HG03439 (cell line): ENCODE measurements around the gene C11orf16.
"Not testable (repeated sequence)": the region's sequence is repeated elsewhere in the genome, so short reads cannot be mapped to it uniquely, and the experiment has no call there.

Source experiments
- ATAC-seq: cut with Tn5 transposase; IDR thresholded peaks from one replicate; pipeline ENCODE4 v1.9.1; 2021; ENCODE audit warnings: mild to moderate bottlenecking, moderate library complexity; ENCODE audit not compliant: unreplicated experiment

Gene C11orf16, protein sequence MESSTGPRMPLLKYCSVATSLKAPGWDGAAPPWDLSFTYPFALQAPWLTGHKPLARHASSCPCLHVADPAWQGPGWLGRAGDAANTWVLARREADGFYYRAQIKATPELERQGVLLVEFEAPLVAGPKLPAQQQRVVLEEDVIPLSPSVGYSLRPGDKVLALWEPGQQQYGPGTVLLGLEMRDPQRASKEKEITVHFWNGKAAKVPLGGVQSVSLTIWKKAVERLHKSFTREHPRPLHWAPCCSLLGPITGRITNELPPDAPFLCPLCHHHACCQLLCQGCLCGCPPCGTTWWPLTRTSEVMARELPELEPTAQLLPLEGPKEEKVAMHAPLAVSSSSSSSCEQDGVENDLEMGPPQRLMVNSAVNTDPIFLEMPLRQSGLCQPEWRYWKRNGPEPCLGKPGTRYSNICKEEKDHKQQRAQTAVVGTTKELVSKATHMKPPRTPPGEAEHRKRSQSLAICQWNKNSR

DNA sequence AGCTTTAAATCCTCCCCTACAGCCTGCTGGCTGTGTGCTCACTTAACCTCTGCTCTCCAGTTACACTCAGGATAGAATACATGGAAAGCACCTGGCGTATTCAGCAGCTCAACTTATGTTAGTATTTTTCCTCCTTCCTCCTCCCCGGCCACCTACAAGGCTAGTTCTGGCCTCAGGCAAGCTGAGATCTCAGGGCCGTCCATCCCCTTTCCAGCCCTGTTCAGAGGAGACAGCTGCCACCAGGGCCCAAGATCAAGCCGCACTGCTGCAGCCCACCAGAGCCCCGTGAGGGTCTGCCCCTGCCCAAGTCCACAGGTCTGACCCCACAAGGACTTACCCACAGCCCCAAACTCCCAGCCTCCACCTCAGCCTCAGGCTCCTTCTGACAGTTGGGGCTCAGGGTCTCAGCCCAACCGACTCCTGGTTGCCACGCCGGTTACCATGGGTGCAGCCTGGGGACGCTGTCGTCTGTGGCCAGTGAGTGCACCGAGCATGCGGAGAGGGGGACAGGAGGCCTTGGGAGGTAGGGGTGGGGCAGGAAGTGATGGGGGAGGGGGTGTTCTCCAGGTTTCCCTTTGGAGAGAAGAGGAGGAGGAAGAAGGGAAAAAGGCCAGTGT is at the start of gene C11orf16:
Gene C11orf16 (minus strand): TSS at position 384 of the 617 bp plus-strand sequence. CDS start 639 bp downstream, outside the sequence.
- ATAC-seq = no peak

GRCh38 chr11:8980485-8980884 is 47.7 kb upstream of the C11orf16 start:
- ATAC-seq = no peak

- ATAC-seq = not testable (repeated sequence)
Observed at GRCh38 chr11:8979365-8979764, 46.6 kb upstream of the C11orf16 start.

- ATAC-seq = no peak
Observed at GRCh38 chr11:8973121-8973520, 40.4 kb upstream of the C11orf16 start.

DNA sequence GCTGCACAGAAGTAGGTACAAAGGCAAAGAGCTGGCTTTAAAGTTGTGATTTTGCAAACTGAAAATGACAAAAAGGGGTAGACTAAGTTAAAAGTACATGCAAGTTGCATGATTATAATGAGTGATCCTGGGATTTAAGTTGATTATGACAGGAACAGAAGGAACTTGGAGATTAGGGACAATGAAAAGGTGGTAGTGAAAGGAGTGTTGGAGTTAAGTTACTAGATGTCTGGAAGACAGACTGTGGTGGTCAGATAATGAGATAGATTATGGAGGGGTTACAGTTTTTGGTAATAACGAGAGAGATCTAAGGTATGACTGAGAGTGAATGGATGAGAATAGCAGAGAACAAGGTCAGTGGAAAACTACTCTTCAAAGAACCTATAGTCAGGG is 39.2 kb upstream of the C11orf16 start:
- no peak for ATAC-seq

- no peak for ATAC-seq
Observed at GRCh38 chr11:8971196-8971923, 38.6 kb upstream of the C11orf16 start.

DNA sequence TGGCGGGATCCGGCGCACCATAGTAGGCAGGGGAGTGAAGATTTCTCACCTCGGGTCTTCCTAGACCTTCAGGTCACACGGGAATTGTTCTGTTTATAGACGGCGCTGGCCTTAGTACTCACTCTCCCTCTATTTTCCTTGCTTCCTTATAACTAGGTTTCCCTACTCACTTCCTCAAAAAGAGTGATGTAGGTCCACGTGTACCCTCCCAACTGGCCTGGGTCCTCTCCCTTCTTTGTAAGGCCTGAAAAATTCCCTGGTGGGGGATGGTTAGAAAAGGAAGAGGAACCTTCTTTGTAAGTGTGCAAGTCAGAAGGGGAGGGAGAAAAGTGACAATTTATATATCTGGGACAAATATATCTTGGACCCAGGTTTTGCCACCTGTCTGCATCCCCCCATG is 34.4 kb upstream of the C11orf16 start:
- no peak for ATAC-seq

DNA sequence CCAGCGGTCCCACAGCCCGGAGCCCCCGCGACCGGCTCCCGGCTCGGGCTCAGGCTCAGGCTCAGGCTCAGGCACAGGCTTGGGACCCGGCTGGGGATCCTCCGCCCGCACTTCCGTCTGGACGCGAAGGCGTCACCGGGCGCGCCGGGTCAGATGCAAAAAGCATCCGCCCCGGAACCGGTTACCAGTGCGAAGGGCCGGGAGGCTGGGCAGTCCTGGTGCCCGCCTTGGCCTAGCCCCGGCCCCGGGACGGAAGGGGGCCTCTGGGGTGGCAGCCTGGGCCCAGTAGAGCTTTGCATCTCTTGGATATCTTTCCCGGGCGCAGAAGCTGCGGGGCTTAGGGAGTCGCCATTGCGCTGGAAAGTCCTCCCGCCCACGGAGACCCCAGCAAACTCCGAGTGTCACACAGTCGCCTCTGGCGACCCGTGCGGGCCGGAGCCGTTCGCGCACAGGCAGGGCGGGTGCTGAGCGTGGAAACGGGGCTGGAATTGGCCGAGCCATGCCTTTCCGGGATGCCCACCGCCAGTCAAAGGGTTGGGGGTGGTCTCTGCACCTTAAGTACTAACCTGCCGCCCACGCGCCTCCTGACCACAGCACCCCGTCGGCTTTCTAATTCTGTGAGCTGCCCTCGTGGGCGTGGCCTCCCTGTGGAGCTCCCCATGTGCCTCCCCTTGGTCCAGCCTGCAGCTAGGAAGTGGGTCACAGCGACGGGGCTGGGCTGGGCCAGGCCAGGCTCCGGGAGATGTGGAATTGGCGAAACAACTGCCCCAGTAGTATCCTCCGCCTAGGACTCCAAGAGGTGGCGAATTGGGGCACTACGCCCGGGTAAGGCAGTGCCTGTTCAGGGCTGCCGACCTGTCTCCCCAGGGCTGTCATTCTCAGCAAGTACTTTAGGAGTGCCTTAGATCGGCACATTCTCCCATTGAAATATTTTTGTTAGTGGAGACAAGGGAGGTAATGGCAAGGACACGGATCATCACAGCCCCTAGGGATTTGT is 31.9 kb upstream of the C11orf16 start, which contains the start of gene TMEM9B:
Gene TMEM9B (minus strand): TSS at position 119 of the 997 bp plus-strand sequence. CDS start 129 bp downstream, outside the sequence.
- ATAC-seq = peak; percentile 72

DNA sequence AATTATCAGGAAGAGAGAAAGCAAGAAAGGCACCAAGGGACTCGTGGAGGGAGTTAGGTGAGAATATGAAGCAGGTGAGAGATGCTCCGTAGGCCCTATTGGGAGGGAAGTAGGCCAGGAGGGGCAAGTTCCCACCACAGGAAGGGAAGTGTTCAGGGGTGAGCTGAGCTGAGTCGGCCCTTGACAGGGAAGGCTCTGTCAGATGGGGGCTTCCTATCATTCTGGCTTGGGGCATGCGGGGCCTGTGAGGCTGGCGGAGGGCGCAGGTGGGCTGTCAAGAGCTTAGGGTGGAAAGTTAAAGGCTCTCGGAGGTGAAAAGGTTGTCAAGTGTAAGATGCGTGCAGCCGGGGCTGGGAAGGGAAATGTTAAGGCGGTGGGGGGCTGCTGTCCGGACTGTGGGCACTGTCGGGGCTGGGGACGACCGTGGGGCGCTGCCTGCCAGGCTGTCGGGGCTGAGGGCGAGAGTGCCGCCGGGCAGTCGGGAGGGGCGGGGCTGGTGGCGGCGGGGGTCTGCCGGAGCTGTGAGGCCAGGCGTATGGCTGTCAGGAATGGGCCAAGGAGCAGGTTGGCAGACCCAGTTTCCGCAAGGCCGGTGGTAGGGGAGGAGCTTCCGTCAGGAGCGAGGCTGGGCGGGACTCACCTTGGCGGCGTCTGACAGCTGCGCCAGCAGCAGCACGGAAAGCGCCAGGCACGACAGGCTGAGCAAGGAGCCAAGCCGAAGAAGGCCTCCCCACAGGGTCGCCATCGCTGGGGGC is 31.0 kb upstream of the C11orf16 start:
- peak; percentile 66 for ATAC-seq

GRCh38 chr11:8962841-8963240 is 30.1 kb upstream of the C11orf16 start:
- ATAC-seq = no peak

DNA sequence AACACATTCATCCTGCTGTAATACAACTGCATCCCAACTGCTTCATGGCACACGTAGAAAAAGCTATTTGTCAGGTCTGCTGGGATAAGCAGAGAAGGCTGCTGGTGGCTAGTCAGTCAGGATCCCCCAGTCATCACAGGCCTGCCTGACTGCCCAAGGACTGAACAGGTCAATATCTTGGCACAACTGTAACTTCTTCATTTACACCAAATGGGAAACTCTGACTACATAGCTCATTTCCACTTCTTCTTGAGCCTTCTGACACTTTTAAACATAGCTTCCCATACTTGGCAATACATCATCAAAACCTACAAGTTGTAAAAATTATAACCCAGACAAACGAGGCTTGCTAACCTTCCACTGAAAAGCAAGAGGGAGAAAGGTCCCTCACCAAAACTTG is 28.7 kb upstream of the C11orf16 start:
- ATAC-seq = no peak

- ATAC-seq = no peak
Observed at GRCh38 chr11:8959546-8960166, 26.9 kb upstream of the C11orf16 start.

DNA sequence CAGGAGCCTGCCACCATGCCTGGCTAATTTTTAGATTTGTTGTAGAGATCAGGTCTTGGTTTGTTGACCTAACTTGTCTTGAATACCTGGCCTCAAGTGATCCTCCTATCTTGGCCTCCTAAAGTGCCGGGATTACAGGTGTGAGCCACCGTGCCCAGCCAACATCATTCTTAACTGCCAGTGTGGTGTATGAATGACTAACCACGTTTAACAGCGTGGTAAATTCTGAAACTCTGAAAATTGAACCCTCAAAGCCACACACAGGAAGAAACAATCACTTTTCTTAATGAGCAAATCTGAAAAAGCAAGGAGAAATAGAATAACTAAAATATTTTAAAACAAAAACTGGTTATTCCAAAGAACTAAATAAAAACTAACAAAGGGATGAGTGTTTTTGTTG is 24.1 kb upstream of the C11orf16 start:
- no peak for ATAC-seq

GRCh38 chr11:8948886-8949285 is 16.1 kb upstream of the C11orf16 start:
- ATAC-seq = no peak

DNA sequence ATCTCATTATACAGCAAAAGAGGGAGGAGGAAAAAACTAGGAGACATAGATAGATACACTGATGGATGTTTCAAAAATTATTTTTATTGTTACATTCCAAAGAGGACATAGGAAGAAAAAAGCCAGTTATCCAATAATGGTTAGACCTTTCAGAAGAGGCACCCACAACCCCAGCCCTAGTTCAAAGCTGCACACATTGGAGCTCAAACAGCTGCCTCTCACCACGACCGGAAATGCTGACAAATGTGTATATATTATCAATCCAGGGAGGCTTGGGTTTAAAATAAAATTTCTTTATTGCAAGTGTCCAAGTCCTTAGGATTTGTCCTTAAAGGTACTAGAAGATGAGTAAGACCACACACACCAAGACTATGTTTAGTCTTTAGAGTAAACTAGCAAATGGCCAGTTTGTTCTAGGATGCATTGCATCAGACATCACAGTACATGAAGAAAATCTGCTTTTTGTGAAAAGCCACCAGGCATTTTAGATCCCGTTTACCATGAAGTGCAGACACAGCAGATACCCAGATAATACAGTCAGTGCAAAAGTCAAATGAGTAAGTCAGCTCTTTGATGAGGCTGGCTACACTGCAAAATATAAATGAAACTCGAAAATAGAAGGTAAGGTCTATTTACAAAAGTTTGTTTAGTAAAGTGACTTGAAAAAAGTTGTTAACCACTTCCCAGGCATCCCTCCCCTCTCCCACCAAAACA is 14.6 kb upstream of the C11orf16 start:
- ATAC-seq = no peak

DNA sequence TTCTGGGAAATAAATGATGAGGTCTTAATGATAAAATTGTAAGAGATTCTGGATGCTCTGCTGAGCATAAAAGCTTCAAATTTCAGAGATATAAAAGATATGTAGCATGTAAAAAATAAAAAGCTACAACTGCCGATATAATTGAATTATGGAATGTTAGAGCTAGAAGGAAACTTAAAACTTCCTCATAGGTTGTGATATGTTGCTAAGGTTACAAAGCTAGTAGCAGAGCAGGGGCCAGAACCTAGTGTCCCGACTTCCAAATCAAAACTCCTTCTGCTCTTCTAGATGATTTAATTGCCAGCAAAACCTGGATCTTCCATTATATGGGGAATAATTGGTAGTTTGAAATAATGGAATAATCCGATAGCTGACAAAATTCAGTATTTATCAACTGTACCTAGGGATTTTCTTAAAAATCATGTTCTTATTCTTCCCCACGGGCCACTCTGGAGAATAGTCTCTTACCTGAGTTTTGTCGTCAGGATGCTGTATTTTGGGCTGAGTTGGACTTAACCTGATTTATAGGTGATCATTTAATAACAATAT is 9.8 kb upstream of the C11orf16 start, which contains the start of gene ASCL3:
Gene ASCL3 (minus strand): TSS at position 499 of the 549 bp plus-strand sequence. CDS start 4,855 bp downstream, outside the sequence.
- ATAC-seq = no peak

DNA sequence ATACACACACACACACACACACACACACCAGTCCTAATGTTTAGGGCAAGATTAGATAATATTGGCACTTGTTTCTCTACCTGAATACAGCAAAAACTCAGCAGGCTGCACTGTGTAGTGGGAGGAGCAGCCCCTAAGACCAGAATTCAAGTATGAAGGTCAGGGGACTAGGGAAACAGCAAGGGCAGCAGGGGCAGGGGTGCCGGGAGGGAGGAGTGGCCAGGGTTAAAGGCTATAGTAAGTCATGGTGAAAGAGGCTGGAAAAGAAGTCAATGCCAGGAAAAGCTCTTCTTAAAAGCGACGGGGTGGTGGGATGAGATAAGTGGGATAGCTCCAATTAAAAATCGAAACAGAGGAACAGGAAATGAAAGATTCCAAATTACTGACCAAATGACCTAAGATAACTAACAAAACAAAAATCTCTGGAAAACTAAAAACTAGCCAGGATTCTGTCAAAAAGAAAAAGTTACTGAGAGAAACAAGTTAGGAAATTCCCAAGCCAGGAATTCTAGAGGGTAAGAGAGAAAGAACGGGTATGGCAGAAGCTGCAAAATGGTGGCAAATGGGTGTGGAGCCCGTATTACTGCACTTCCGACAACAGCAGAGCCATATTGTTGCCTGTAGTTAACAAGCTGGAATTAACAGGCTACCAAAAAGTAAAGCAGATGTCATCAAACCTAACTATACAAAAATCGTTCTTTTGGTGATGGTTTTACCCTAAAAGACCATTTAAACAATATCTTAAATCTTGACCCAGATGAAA is 8.8 kb upstream of the C11orf16 start:
- no peak for ATAC-seq
